Subcutaneous adipose tissue (tissue), 4 donors: ENCODE results near the gene CCDC71L. TPM values are rescaled to one million over a fixed set of nuclear protein-coding genes. Genes with fewer than 3 reads are reported as not detected.

Source experiments
- CTCF ChIP-seq: fragments of 450-650 bp; IDR thresholded peaks from one replicate; pipeline ENCODE4 v1.5.1; 2016; ENCODE audit warnings: low read depth, mild to moderate bottlenecking, control low read depth, antibody characterized with exemption, moderate library complexity
- total RNA-seq, 4 donors: library from RNA; depleted of rRNA; stranded (reverse); fragments of >200 nt; gene quantifications; one replicate each; pipeline ENCODE4 v1.1.0, GENCODE V29; 2016

CCDC71L gene
- total RNA-seq, 4 donors from 2014 or later, result 17.1 to 38.5 (median 20.8) TPM

- no peak for TF ChIP-seq CTCF
Measured at GRCh38 chr7:106652092-106652491, 8.9 kb downstream of the CCDC71L start.

- no peak for TF ChIP-seq CTCF
Measured at GRCh38 chr7:106646256-106646655, 14.7 kb downstream of the CCDC71L start.

GRCh38 chr7:106644999-106645398 lies 16.0 kb downstream of the CCDC71L start:
- no peak for TF ChIP-seq CTCF

GRCh38 chr7:106643216-106644000 lies 17.6 kb downstream of the CCDC71L start:
- TF ChIP-seq CTCF, result no peak

GRCh38 chr7:106641416-106641815 lies 19.5 kb downstream of the CCDC71L start:
- no peak for TF ChIP-seq CTCF

- no peak for TF ChIP-seq CTCF
Measured at GRCh38 chr7:106640368-106641141, 20.4 kb downstream of the CCDC71L start.
